ENCODE data around the gene SLC17A2. TPM values are rescaled to one million over a fixed set of nuclear protein-coding genes. Genes with fewer than 3 reads are reported as not detected.

The SLC17A2 gene
- total and polyA plus RNA-seq, 2 of the 13 experiments (the other 11 are each of a cell fraction or from before 2014, with no cell fraction given), result 11.2 to 32.4 TPM

GRCh38 chr6:25921525-25922203, 8.8 kb downstream of the SLC17A2 start:
- H3K9ac ChIP-seq (ENCODE audit: insufficient read depth, low read depth, low read length), result no peak overlapping the region
- no peaks in the 10 kb centered on the region for H4K20me1 ChIP-seq (ENCODE audit: insufficient read depth, low read length)
- no TSS peak for BruUV-seq (replicated peaks)
- ATAC-seq, result no peak
- no peak overlapping the region for H3K27ac ChIP-seq (ENCODE audit: extremely low read length, insufficient read depth, low read length)
- H3K9me3 ChIP-seq (ENCODE audit: low read length), result no peaks in the 10 kb centered on the region
- in situ Hi-C loops (cut with HindIII; ENCODE audit: extremely low pct_ligation_motif_present, low pct_unique_long_range_greater_than_20kb) (no loop called here), intact Hi-C loops (cut with micrococcal nuclease; ENCODE audit: unreplicated experiment) (no loop called here)
- DNase-seq (ENCODE audit: low spot score), result no peak
- H3K4me3 ChIP-seq (replicated peaks in 1 of 3; ENCODE audit: insufficient read depth in 1 of 3, low read depth in 2 of 3, low read length in 3 of 3), result no peak overlapping the region
- ChIA-PET POLR2A (interaction anchor here (2.0 kb wide), 1 partner anchor 11 kb away, joined by 11 read pairs; no protein-coding TSS in a partner anchor), CTCF (ENCODE audit: low intra/inter-chr PET ratio, low total read pairs) (no interaction called here)
- H2AFZ ChIP-seq (ENCODE audit: low read length), result no peak overlapping the region
- TF ChIP-seq CREB3 (CRISPR knock-in tag; IDR thresholded peaks at IDR 0.05) (no peak), ZFP41 (CRISPR knock-in tag; IDR thresholded peaks at IDR 0.05; ENCODE audit: borderline replicate concordance) (no peak), FOXP1 (IDR thresholded peaks at IDR 0.05) (no peak), FOXP1 (CRISPR knock-in tag; IDR thresholded peaks at IDR 0.05) (no peak), POLR2AphosphoS2 (IDR thresholded peaks at IDR 0.05; ENCODE audit: low read depth, low read length) (no peak), SKI (IDR thresholded peaks at IDR 0.05; ENCODE audit: partially characterized antibody) (no peak), ZNF10 (CRISPR knock-in tag; IDR thresholded peaks at IDR 0.05; ENCODE audit: borderline replicate concordance, low read depth) (no peak), MYNN (CRISPR knock-in tag; IDR thresholded peaks at IDR 0.05; ENCODE audit: low read depth) (no peak), ZSCAN22 (CRISPR knock-in tag; IDR thresholded peaks at IDR 0.05) (no peak), ZBED4 (CRISPR knock-in tag; IDR thresholded peaks at IDR 0.05; ENCODE audit: borderline replicate concordance) (no peak), ELF1 (CRISPR knock-in tag; IDR thresholded peaks at IDR 0.05) (no peak)
- H3K27me3 ChIP-seq (ENCODE audit: control insufficient read depth in 1 of 2, insufficient read depth in 2 of 2, low read length in 2 of 2), result no peaks in the 10 kb centered on the region
- no peak for FAIRE-seq
- H3K4me1 ChIP-seq (ENCODE audit: insufficient read depth, low read length), result peaks cover 7% of the 10 kb centered on the region
- no peaks in the 10 kb centered on the region for H3K79me2 ChIP-seq (ENCODE audit: insufficient read depth, low read length)
- peaks cover 4 to 16% of the 10 kb centered on the region in 2 experiments for H3K36me3 ChIP-seq (replicated peaks in 1 of 2; ENCODE audit: control insufficient read depth in 1 of 2, insufficient read depth in 2 of 2, low read length in 2 of 2)
- H3K4me2 ChIP-seq (ENCODE audit: low read depth, low read length), result no peak overlapping the region
